Peyer's patch (tissue), 4 donors: ENCODE data around the gene USH2A.

Source experiments
- CTCF ChIP-seq, 6 experiments: fragments of 450-650 bp in 4 of 6; fragments of 200-600 bp in 2 of 6; sonication (generic) in 1 of 6; IDR thresholded peaks; one replicate each; pipeline ENCODE4 v1.5.1; 2017 to 2019; ENCODE audit warnings: antibody characterized with exemption in 6 of 6, mild to moderate bottlenecking in 3 of 6, moderate library complexity in 1 of 6
- POLR2A ChIP-seq, 2 donors: fragments of 450-650 bp; IDR thresholded peaks; one replicate each; pipeline ENCODE4 v1.5.1; 2017; ENCODE audit warnings: antibody characterized with exemption in 2 of 2, mild to moderate bottlenecking in 2 of 2, moderate library complexity in 2 of 2

GRCh38 chr1:216140730-216141524 is 282.3 kb downstream of the USH2A start:
- TF ChIP-seq POLR2A (IDR thresholded peaks at IDR 0.05) (no peak), CTCF (IDR thresholded peaks at IDR 0.05) (no peak)
